Ovary (tissue), 9 donors: ENCODE measurements around the gene RTCA. TPM values are rescaled to one million over a fixed set of nuclear protein-coding genes. Genes with fewer than 3 reads are reported as not detected.

Source experiments
- DNase-seq, 5 donors: peaks; one replicate each; pipeline ENCODE4 v3.0.0-alpha.2; 2019 to 2020
- H3K27ac ChIP-seq, 2 donors: fragments of 200-600 bp; one replicate each; pipeline versions ENCODE4 v1.5.1 to v1.8.0; 2019 to 2022
- H3K27me3 ChIP-seq: fragments of 200-600 bp; one replicate; pipeline ENCODE4 v1.8.0; 2022
- H3K36me3 ChIP-seq: fragments of 200-600 bp; sonication (generic); one replicate; pipeline ENCODE4 v1.5.1; 2019
- H3K4me1 ChIP-seq: one replicate; pipeline ENCODE4 v1.8.1; 2013; ENCODE audit warnings: mild to moderate bottlenecking, moderate library complexity; ENCODE audit not compliant: insufficient read depth
- H3K4me3 ChIP-seq: fragments of 200-600 bp; sonication (generic); one replicate; pipeline ENCODE4 v1.5.1; 2017
- H3K9me3 ChIP-seq, 2 donors: fragments of 200-600 bp in 1 of 2; sonication (generic) in 1 of 2; one replicate each; pipeline versions ENCODE4 v1.5.1 to v1.8.1; 2013 to 2019; ENCODE audit warnings: mild to moderate bottlenecking in 1 of 2, moderate library complexity in 1 of 2
- EP300 ChIP-seq: sonication (generic); formaldehyde crosslinking; IDR thresholded peaks from one replicate; pipeline ENCODE4 v1.6.1; 2017; ENCODE audit warnings: antibody characterized with exemption
- POLR2A ChIP-seq: fragments of 450-650 bp; IDR thresholded peaks from one replicate; pipeline ENCODE4 v1.6.1; 2017; ENCODE audit warnings: antibody characterized with exemption, mild to moderate bottlenecking, moderate library complexity
- WGBS, 3 donors: extraction: QIAGEN DNeasy Blood & Tissue Kit in 1 of 3; methylation state at CpG; one replicate each; pipeline versions ENCODE4 v1.1.5 to v1.1.7; 2013 to 2017; 5-methylcytosine and 5-hydroxymethylcytosine counted together
- intact Hi-C, 4 donors: fragments of 100-400 bp; cut with DNase I; formaldehyde crosslinking; loops; one replicate each; pipeline versions ENCODE4 v1.11.0 to v1.15.1; 2022 to 2023
- polyA plus RNA-seq, 2 donors: library from polyadenylated mRNA; stranded (reverse); fragments of 200-250 nt in 1 of 2; fragments of 350-450 nt in 1 of 2; fragmentation: Illumina TruSeq in 1 of 2; extraction: RNeasy Lipid Tissue Mini Kit (QIAGEN cat#74804) in 1 of 2; gene quantifications; one replicate each; pipeline ENCODE4 v1.2.3, GENCODE V29; 2013 to 2014
- total RNA-seq, 7 donors: library from RNA; depleted of rRNA in 2 of 7; stranded (reverse); fragments of >200 nt in 2 of 7; fragmentation: NEBNext Ultra II Directional in 3 of 7; extraction: Animal tissue kit (Norgen Biotek cat#: 25700) in 3 of 7; gene quantifications; one replicate each; pipeline versions ENCODE4 v1.1.0 to v1.2.4, GENCODE V29; 2016 to 2023
- TF ChIP-seq, protein P1 (sequence below), 3 donors: fragments of 450-650 bp in 2 of 3; fragments of 200-600 bp in 1 of 3; IDR thresholded peaks; one replicate each; pipeline versions ENCODE4 v1.5.1 to v1.8.0; 2016 to 2022; ENCODE audit warnings: antibody characterized with exemption in 3 of 3, mild to moderate bottlenecking in 1 of 3
- donor health status: DM: no; HTN: no; CAD: no; lungs with moderate emphysema.
- donor health status: DM: no; HTN: no; CAD: no.
- donor health status: Bipolar disorder and iron deficiency.
- donor health status: DM: yes; HTN: yes; CAD: no.
- donor health status: DM: no; HTN: no; CAD: no.
- donor health status: DM: yes; HTN: yes; CAD: no.

Gene RTCA
- total and polyA plus RNA-seq, 9 donors, result 12.9 to 23.6 (median 14.7) TPM

DNA sequence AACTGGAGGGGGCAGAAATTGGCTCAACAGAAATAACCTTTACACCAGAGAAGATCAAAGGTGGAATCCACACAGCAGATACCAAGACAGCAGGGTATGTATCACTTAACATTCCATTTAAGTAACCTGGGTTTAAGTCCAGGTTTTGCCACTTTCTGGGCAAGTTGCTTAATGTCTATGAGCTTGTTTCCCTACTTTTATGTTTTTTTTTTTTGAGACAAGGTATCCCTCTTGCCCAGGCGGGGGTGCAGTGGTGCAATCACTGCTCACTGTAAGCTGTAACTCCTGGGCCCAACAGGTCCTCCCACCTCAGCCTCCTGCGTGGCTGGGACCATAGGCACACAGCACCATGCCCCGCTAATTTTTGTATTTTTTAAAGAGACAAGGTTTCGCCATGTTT, 2.2 kb downstream of the RTCA start:
- TF ChIP-seq, protein P1, sequence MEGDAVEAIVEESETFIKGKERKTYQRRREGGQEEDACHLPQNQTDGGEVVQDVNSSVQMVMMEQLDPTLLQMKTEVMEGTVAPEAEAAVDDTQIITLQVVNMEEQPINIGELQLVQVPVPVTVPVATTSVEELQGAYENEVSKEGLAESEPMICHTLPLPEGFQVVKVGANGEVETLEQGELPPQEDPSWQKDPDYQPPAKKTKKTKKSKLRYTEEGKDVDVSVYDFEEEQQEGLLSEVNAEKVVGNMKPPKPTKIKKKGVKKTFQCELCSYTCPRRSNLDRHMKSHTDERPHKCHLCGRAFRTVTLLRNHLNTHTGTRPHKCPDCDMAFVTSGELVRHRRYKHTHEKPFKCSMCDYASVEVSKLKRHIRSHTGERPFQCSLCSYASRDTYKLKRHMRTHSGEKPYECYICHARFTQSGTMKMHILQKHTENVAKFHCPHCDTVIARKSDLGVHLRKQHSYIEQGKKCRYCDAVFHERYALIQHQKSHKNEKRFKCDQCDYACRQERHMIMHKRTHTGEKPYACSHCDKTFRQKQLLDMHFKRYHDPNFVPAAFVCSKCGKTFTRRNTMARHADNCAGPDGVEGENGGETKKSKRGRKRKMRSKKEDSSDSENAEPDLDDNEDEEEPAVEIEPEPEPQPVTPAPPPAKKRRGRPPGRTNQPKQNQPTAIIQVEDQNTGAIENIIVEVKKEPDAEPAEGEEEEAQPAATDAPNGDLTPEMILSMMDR (IDR thresholded peaks at IDR 0.05), result no peak
- Histone ChIP-seq H3K36me3 (no peaks in the 10 kb centered on the region), H3K4me1 (peaks cover 5% of the 10 kb centered on the region), H3K9me3 (no peaks in the 10 kb centered on the region), H3K27ac (no peak overlapping the region), H3K4me3 (no peak overlapping the region), H3K27me3 (no peaks in the 10 kb centered on the region)
- 91 to 96% (median 96%) methylated on average over 4 of the region's 4 CpGs for WGBS, 3 donors
- intact Hi-C loops, result no loop called here
- no peak for DNase-seq

DNA sequence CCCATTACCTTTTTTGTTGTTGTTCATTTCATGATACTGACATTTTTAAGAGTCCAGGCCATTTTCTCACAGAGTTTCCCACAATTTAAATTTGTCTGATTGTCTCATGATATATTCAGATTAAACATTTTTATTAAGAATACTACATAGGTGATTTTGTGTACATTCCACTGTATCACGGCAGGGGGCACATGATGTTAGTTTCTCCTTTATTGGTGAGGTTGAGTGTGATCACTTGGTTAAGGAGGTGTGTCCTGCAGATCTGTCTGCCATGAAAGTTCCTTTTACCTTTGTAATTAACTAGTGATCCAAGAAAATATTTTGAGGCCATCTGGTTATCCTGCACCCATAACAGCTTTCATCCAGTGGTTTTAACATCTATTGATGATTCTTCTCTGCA, 11.8 kb downstream of the RTCA start:
- intact Hi-C loops, result no loop called here
- 52 to 82% (median 68%) methylated on average over 1 of the region's 1 CpG for WGBS, 3 donors
- TF ChIP-seq POLR2A, result no peak
- TF ChIP-seq, protein P1 (IDR thresholded peaks at IDR 0.05), result no peak
- TF ChIP-seq EP300, result no peak
- H3K27me3 ChIP-seq, result no peaks in the 10 kb centered on the region
- H3K36me3 ChIP-seq, result no peaks in the 10 kb centered on the region
- H3K27ac ChIP-seq, result no peak overlapping the region
- H3K4me3 ChIP-seq, result no peak overlapping the region
- H3K9me3 ChIP-seq, result no peaks in the 10 kb centered on the region
- H3K4me1 ChIP-seq, result no peaks in the 10 kb centered on the region
- no peak for DNase-seq

DNA sequence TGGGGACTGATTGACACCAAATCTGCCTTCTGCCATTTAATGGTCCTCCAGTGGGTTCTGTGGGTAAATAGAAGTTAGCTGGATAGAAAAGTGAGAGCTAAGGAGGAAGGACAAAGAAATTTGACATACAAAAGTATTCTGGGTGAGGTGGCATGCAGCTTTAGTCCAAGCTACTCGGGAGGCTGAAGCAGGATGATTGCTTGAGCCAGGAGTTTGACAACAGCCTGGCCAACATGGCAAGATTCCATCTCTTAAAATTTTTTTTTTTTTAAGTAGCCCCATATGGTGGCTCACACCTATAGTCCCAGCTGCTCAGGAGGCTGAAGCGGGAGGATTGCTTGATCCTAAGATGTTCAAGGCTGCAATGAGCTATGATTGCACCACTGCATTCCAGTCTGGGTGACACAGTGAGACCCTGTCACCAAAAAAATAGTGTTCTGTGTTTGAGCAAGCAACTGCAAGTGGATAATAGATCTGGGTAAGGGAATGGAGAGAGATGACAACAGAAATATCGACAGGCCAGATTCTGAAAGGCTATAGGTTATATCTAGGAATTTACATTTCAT, 13.4 kb downstream of the RTCA start:
- Histone ChIP-seq H3K4me1 (no peaks in the 10 kb centered on the region), H3K36me3 (no peaks in the 10 kb centered on the region), H3K27ac (no peak overlapping the region), H3K4me3 (no peak overlapping the region), H3K27me3 (no peaks in the 10 kb centered on the region), H3K9me3 (no peaks in the 10 kb centered on the region)
- 72 to 80% (median 77%) methylated on average over 3 of the region's 3 CpGs for WGBS, 3 donors
- intact Hi-C loops, result no loop called here
- no peak for TF ChIP-seq EP300
- TF ChIP-seq POLR2A, result no peak
- TF ChIP-seq, protein P1 (IDR thresholded peaks at IDR 0.05), result no peak
- no peak for DNase-seq

DNA sequence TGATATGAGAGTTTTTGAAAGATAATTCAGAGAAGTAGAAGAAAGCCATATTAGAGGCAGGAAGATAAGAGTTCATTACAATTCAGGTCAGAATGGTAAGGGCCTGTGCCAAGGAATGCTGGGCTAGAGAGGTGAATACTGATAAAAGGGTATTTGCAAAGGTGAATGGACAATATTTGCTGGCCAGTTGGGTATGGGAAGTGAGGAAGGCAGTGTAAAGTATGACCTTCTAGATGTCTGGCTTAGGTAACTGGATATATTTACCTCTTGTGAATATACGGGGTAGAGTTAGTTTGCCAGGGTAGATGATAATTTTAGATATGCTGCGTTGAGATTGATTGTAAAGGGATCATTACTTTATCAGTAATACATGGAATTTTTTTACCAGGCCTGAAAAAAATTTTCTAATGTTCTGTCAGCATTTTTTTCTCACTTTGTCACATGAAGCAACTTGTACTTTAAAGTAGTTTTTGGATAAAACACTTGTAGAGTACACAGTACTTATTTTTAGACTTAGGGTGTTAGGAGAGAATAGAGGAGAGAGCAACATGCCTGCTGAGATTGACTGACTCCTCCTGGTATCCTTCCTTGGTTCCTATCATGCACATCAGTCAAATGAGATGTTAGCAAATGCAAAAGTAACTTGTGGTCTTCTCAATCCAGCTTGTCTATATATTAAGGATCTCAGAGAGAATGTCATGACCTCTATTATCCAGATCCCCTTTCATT, 14.1 kb downstream of the RTCA start:
- Histone ChIP-seq H3K4me3 (no peak overlapping the region), H3K27me3 (no peaks in the 10 kb centered on the region), H3K9me3 (no peaks in the 10 kb centered on the region), H3K4me1 (no peaks in the 10 kb centered on the region), H3K36me3 (no peaks in the 10 kb centered on the region), H3K27ac (no peak overlapping the region)
- WGBS, 3 donors, result 74 to 75% (median 74%) methylated on average over 2 of the region's 2 CpGs
- TF ChIP-seq, protein P1 (IDR thresholded peaks at IDR 0.05), result no peak
- TF ChIP-seq EP300, result no peak
- TF ChIP-seq POLR2A, result no peak
- DNase-seq, result no peak
- intact Hi-C loops, result no loop called here
